ENCODE measurements around the gene PWP2.
"Not testable (repeated sequence)": the region's sequence is repeated elsewhere in the genome, so short reads cannot be mapped to it uniquely, and the experiment has no call there.

- TF ChIP-seq, protein P1, sequence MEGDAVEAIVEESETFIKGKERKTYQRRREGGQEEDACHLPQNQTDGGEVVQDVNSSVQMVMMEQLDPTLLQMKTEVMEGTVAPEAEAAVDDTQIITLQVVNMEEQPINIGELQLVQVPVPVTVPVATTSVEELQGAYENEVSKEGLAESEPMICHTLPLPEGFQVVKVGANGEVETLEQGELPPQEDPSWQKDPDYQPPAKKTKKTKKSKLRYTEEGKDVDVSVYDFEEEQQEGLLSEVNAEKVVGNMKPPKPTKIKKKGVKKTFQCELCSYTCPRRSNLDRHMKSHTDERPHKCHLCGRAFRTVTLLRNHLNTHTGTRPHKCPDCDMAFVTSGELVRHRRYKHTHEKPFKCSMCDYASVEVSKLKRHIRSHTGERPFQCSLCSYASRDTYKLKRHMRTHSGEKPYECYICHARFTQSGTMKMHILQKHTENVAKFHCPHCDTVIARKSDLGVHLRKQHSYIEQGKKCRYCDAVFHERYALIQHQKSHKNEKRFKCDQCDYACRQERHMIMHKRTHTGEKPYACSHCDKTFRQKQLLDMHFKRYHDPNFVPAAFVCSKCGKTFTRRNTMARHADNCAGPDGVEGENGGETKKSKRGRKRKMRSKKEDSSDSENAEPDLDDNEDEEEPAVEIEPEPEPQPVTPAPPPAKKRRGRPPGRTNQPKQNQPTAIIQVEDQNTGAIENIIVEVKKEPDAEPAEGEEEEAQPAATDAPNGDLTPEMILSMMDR (IDR thresholded peaks at IDR 0.05): not testable (repeated sequence)
- TF ChIP-seq POLR2A, POLR2AphosphoS5 (IDR thresholded peaks at IDR 0.05): not testable (repeated sequence)
These were observed 14.9 kb downstream of the PWP2 start for GRCh38 chr21:44122131-44122530.
